PC-3 (cell line): ENCODE results near the gene S1PR1. TPM values are rescaled to one million over a fixed set of nuclear protein-coding genes. Genes with fewer than 3 reads are reported as not detected.

Source experiments
- ATAC-seq: fragments of 200-7000 bp; cut with Tn5 transposase; 2 replicates; pipeline ENCODE4 v1.9.1; 2020; ENCODE audit warnings: mild to moderate bottlenecking, moderate library complexity
- BruUV-seq: library from RNA; stranded (reverse); fragments of 400-500 nt; replicated peaks from 2 replicates; lab custom pipeline; 2021; lab: Mats Ljungman, UMichigan
- CTCF ChIA-PET: fragments of 300-600 bp; sonication (Branson Sonifier 250); formaldehyde crosslinking; loops from one replicate; lab custom pipeline; 2022; ENCODE audit warnings: antibody characterized with exemption; lab: Charles Lee
- POLR2A ChIA-PET: fragments of 300-600 bp; sonication (Branson Sonifier 250); formaldehyde crosslinking; loops from one replicate; lab custom pipeline; 2022; ENCODE audit warnings: antibody characterized with exemption; ENCODE audit not compliant: unreplicated experiment; lab: Charles Lee
- DNase-seq: peaks from one replicate; pipeline ENCODE4 v3.0.0-alpha.2; 2015
- H2AFZ ChIP-seq: fragments of 300-600 bp; sonication (generic); 2 replicates; pipeline ENCODE4 v1.6.0; 2016; ENCODE audit warnings: antibody characterized with exemption, low read length
- H3F3A ChIP-seq: fragments of 300-600 bp; sonication (generic); one replicate; pipeline ENCODE4 v1.6.0; 2017; ENCODE audit warnings: antibody characterized with exemption, low read length, control low read depth, mild to moderate bottlenecking; ENCODE audit not compliant: unreplicated experiment
- H3K27ac ChIP-seq: fragments of 300-600 bp; sonication (generic); 2 replicates; pipeline ENCODE4 v1.5.1; 2016; ENCODE audit warnings: mild to moderate bottlenecking, low read length
- H3K27me3 ChIP-seq: fragments of 300-600 bp; sonication (generic); 2 replicates; pipeline ENCODE4 v1.6.1; 2016; ENCODE audit warnings: low read length, mixed read lengths
- H3K36me3 ChIP-seq: fragments of 300-600 bp; sonication (generic); 2 replicates; pipeline ENCODE4 v1.6.1; 2016; ENCODE audit warnings: low read depth, mixed run types, low read length, mixed read lengths
- H3K4me1 ChIP-seq: fragments of 300-600 bp; sonication (generic); 2 replicates; pipeline ENCODE4 v1.5.1; 2016; ENCODE audit warnings: low read length; ENCODE audit not compliant: insufficient read depth
- H3K4me2 ChIP-seq: fragments of 300-600 bp; sonication (generic); 2 replicates; pipeline ENCODE4 v1.6.0; 2016; ENCODE audit warnings: low read length
- H3K4me3 ChIP-seq: fragments of 300-600 bp; sonication (generic); 2 replicates; pipeline ENCODE4 v1.5.1; 2016; ENCODE audit warnings: mild to moderate bottlenecking, low read length, mixed read lengths
- H3K79me2 ChIP-seq: fragments of 300-600 bp; sonication (generic); 2 replicates; pipeline ENCODE4 v1.6.1; 2017; ENCODE audit warnings: low read length, mixed read lengths
- H3K9ac ChIP-seq: fragments of 300-600 bp; sonication (generic); 2 replicates; pipeline ENCODE4 v1.6.0; 2016; ENCODE audit warnings: mild to moderate bottlenecking, low read length
- H3K9me2 ChIP-seq: fragments of 300-600 bp; sonication (generic); replicated peaks from 2 replicates; pipeline ENCODE4 v1.6.1; 2016; ENCODE audit warnings: mixed run types, low read length, mixed read lengths
- H3K9me3 ChIP-seq: fragments of 300-600 bp; sonication (generic); 2 replicates; pipeline ENCODE4 v1.6.1; 2016; ENCODE audit warnings: low read length, mixed read lengths
- H4K20me1 ChIP-seq: fragments of 300-600 bp; sonication (generic); 2 replicates; pipeline ENCODE4 v1.6.1; 2016; ENCODE audit warnings: low read length, mixed read lengths
- CTCF ChIP-seq: fragments of 300-600 bp; sonication (generic); conservative IDR thresholded peaks from 2 replicates; pipeline ENCODE4 v1.5.1; 2017; ENCODE audit warnings: antibody characterized with exemption, low read depth, mild to moderate bottlenecking, low read length
- EZH2 ChIP-seq: fragments of 300-600 bp; sonication (generic); IDR thresholded peaks from one replicate; pipeline ENCODE4 v1.6.1; 2017; ENCODE audit warnings: antibody characterized with exemption, mild to moderate bottlenecking, low read length; ENCODE audit not compliant: unreplicated experiment
- EZH2phosphoT487 ChIP-seq: fragments of 300-600 bp; sonication (generic); IDR thresholded peaks from 2 replicates; pipeline ENCODE4 v1.6.1; 2018; ENCODE audit warnings: mild to moderate bottlenecking, antibody characterized with exemption, low read length, borderline replicate concordance
- intact Hi-C: fragments of 100-400 bp; cut with micrococcal nuclease; formaldehyde crosslinking; loops from 2 replicates; pipeline ENCODE4 v1.9.0; 2023
- total RNA-seq: library from RNA; depleted of rRNA; stranded (reverse); fragments of >200 nt; gene quantifications from 2 replicates; pipeline ENCODE4 v1.2.3, GENCODE V29; 2014

Gene S1PR1
- total RNA-seq, 1 experiment from 2014 or later, result 2.1 TPM

DNA sequence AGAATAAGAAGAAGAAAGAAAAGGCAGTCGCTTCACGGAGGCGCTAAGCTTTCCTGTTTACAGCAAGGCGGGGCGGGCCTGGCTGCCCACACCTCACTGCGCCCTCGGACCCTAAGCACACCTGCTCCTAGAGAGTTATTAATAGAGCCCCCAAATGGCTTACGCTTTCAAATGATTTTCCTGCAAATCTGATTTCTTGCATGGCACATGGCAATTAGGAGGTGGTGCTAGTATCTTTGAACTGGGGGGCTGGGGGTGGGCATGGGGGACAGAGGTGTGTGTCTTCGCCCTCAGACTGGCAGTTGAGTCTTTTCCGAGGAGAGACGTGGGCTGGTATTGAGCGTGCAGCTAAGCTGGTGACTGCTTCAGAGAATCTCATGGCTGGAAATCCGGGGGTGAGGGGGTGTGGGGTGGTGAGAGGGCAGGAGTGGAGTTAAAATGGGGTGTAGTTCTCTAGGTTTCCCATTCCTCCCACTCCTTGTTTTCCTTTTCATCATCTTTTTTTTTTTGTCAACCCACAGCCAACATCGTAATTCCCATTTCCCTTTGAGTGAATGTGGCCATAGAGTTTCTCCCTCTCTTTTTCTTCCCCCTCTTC lies 1.3 kb downstream of the S1PR1 start:
- ATAC-seq (no peak), DNase-seq (no peak)
- Histone ChIP-seq H3K36me3 (no peaks in the 10 kb centered on the region), H3K27me3 (no peaks in the 10 kb centered on the region), H3K4me3 (peak overlapping the region; percentile 62), H3K9ac (no peak overlapping the region), H3K9me3 (no peaks in the 10 kb centered on the region), H3K27ac (no peak overlapping the region), H3K4me1 (peaks cover 9% of the 10 kb centered on the region; the same call in 1 of the 2 replicates), H3K79me2 (no peaks in the 10 kb centered on the region), H4K20me1 (no peaks in the 10 kb centered on the region), H3F3A (no peaks in the 10 kb centered on the region), H2AFZ (peak overlapping the region; percentile 63), H3K4me2 (peak overlapping the region; percentile 97), H3K9me2 (no peaks in the 10 kb centered on the region)
- TF ChIP-seq EZH2phosphoT487 (no peak), EZH2 (no peak), CTCF (no peak)
- ChIA-PET CTCF (interaction anchor here (0.6 to 2.3 kb wide), 10 partner anchors 22 to 315 kb away, joined by 3 to 18 read pairs (median 4); no protein-coding TSS in a partner anchor), POLR2A (interaction anchor here (0.5 kb wide), 1 partner anchor 9 kb away, joined by 3 read pairs; no protein-coding TSS in a partner anchor)
- no TSS peak for BruUV-seq
- intact Hi-C loops, result loop anchor here (1.0 to 5.0 kb wide), 7 partner anchors 50 to 317 kb away; partner anchors contain the start of gene DPH5

- ChIA-PET CTCF (interaction anchor here (0.6 to 2.3 kb wide), 9 partner anchors 47 to 316 kb away, joined by 3 to 18 read pairs (median 3); no protein-coding TSS in a partner anchor), POLR2A (interaction anchor here (0.5 kb wide), 1 partner anchor 9 kb away, joined by 3 read pairs; no protein-coding TSS in a partner anchor)
- H3K27me3 ChIP-seq, result no peaks in the 10 kb centered on the region
- no peak overlapping the region for H3K27ac ChIP-seq
- H3K9ac ChIP-seq, result no peak overlapping the region
- H3K36me3 ChIP-seq, result no peaks in the 10 kb centered on the region
- H3K79me2 ChIP-seq, result no peaks in the 10 kb centered on the region
- no peak overlapping the region for H2AFZ ChIP-seq
- no TSS peak for BruUV-seq
- ATAC-seq (peak; percentile 62), DNase-seq (peak; percentile 92)
- no peak for TF ChIP-seq EZH2
- TF ChIP-seq CTCF, result peak; percentile 95
- no peak for TF ChIP-seq EZH2phosphoT487
- intact Hi-C loops, result loop anchor here (1.0 to 5.0 kb wide), 7 partner anchors 50 to 317 kb away; partner anchors contain the start of gene DPH5
- peak overlapping the region; percentile 62 for H3K4me3 ChIP-seq
- no peaks in the 10 kb centered on the region for H3F3A ChIP-seq
- H3K9me2 ChIP-seq, result no peaks in the 10 kb centered on the region
- peak overlapping the region; percentile 97 for H3K4me2 ChIP-seq
- no peaks in the 10 kb centered on the region for H4K20me1 ChIP-seq
- peaks cover 9% of the 10 kb centered on the region; the same call in 1 of the 2 replicates for H3K4me1 ChIP-seq
- no peaks in the 10 kb centered on the region for H3K9me3 ChIP-seq
Measured at GRCh38 chr1:101238681-101239094, 1.9 kb downstream of the S1PR1 start.
